Epithelial cell of umbilical artery (primary cell): ENCODE results near the gene L1CAM. TPM values are rescaled to one million over a fixed set of nuclear protein-coding genes. Genes with fewer than 3 reads are reported as not detected.

ENCODE experiments used
- total RNA-seq: library from RNA; depleted of rRNA; stranded (reverse); fragments of >200 nt; gene quantifications from 2 replicates; pipeline ENCODE4 v1.2.3, GENCODE V29; 2014

Gene L1CAM, protein sequence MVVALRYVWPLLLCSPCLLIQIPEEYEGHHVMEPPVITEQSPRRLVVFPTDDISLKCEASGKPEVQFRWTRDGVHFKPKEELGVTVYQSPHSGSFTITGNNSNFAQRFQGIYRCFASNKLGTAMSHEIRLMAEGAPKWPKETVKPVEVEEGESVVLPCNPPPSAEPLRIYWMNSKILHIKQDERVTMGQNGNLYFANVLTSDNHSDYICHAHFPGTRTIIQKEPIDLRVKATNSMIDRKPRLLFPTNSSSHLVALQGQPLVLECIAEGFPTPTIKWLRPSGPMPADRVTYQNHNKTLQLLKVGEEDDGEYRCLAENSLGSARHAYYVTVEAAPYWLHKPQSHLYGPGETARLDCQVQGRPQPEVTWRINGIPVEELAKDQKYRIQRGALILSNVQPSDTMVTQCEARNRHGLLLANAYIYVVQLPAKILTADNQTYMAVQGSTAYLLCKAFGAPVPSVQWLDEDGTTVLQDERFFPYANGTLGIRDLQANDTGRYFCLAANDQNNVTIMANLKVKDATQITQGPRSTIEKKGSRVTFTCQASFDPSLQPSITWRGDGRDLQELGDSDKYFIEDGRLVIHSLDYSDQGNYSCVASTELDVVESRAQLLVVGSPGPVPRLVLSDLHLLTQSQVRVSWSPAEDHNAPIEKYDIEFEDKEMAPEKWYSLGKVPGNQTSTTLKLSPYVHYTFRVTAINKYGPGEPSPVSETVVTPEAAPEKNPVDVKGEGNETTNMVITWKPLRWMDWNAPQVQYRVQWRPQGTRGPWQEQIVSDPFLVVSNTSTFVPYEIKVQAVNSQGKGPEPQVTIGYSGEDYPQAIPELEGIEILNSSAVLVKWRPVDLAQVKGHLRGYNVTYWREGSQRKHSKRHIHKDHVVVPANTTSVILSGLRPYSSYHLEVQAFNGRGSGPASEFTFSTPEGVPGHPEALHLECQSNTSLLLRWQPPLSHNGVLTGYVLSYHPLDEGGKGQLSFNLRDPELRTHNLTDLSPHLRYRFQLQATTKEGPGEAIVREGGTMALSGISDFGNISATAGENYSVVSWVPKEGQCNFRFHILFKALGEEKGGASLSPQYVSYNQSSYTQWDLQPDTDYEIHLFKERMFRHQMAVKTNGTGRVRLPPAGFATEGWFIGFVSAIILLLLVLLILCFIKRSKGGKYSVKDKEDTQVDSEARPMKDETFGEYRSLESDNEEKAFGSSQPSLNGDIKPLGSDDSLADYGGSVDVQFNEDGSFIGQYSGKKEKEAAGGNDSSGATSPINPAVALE
- total RNA-seq = not detected in 2 replicates

DNA sequence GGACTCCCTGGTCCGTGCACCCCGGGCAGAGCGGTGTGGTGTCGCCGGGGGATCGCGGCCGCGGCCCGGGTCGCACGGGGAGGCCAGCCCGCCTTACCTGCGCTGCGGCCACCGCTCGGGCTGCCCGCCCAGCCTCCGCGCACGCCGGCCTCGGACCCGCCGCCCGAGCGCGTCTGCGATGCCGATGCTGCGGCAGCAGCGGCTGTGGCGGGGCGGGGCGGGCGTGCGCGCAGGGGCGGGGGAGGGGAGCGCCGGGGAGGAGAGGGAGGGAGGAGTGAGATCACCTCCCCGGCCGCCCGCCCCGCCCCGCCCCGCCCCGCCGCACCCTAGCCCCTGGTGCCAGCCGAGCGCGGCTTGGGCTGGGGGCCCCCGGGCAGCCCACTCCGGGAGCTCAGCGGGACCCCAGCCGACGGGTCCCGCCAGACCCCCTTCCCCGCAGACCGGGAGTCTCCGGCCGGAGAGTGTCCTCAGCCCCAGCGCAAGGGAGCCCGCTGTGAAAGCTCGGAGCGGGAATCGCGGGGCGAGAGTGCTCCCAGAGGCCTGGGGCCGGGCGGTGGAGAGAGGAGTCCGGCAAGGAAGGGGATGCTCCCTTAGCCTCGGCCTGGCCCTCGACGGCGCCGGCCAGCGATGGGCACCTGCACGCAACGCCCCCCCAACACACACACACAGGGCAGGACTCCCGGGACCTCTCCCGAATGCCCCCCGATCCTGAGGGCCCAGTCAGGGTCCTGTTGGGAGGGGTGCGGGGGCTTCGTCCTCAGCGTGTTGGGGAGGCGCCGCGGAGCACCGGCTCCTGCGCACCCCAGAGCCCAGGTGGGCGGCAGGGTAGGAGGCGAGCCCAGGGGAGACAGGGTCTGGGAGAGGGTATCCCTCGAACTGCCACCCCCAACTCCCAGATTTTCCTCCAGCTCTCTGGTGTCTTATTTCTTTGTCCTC, at the start of gene L1CAM:
Gene L1CAM, minus strand, starts transcription at position 206 of the 936 bp plus-strand sequence. CDS start 10,337 bp downstream, outside the sequence.

GRCh38 chrX:153934762-153935325, 48.9 kb upstream of the L1CAM start, which contains the start of gene NAA10:
NAA10 (minus strand) TSS chrX:153935037; CDS start chrX:153934904, 133 bp downstream.

DNA sequence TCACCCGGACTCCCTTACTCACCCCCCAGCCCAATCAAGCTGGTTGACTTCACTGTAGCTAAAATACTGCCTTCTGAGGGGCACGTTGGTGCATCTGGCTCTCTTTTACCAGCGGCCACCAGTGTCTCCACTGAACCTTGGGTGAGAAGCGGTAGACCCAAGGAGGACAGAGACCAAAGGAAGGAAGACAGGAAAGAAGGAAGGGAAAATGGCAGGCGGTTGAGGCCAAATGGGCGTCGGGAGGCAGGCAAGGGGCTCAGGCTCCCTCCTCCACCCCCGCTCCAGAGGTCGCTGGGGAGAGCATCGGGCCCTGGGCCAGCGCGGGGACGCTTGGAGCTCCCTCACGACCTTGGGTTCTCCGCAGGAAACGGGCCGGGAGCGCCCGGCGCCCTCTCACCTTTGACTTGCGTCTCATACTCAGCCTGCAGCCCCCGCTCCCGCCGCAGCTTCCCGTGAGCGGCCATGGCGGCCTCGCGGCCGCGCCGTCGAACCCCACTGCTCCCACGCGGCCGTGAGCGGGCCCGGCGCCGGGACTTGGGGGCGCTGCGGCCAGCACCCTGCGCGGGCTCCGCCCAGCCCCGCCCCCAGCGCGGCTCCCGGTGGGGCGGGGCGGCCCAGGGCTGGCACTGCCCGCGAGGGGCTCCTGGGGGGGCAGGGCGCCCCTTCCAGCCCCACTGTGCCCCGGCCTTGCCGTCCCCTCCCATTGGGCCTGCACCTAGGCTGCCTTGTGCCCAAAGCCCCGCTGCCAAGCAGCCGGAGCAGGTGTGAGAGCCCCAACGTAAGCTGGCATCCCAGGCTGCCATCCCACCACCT, 40.0 kb upstream of the L1CAM start, which contains the start of gene ARHGAP4:
Gene ARHGAP4, minus strand, starts transcription at position 526 of the 813 bp plus-strand sequence. Its CDS starts 62 bp downstream, at position 464.

GRCh38 chrX:153903991-153904957, 18.3 kb upstream of the L1CAM start, which contains the start of gene AVPR2:
AVPR2 (plus strand) TSS chrX:153904673; CDS start chrX:153905146, 473 bp downstream.

DNA sequence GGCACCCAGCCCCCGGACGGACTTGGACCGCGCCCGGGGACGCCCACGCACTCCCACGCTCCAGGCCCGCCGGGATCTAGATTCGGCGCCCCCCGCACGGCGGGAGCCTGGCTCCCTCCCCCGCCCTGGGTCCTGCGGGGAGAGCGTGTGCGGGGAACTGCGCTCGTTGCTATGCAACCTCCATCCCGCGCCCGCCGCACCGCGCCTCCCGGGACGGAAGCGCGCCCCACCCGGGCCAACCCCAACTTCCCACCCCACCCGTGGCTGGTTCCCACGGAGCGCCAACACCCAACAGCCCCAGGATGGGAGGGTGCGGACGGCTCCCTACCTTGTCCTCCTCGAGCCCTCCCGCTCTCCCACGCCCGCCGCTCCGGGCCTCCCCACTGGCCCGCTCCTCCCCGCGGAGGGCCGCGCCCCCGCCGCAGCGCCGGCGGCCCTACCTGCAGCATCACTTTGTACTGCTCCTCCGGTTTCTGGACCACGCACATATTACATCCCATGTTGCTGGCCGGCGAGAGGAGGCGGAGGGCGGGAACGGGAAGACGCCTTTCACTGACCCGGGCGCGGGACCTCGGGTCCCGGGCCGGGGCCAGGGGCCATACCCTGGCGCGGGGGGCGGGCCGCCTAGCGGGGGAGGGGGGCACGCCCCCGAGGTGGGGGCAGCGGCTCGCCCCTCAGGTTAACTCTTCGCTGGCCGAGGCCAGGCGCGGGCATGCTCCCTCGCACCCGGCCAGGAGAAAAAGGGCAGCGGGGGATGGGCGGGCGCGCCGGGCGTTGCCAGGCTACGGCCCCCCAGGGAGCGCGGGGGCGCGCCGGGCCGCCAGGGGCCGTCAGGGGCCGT, 56.0 kb downstream of the L1CAM start, which contains the start of gene PDZD4:
Gene PDZD4, minus strand, starts transcription at position 746 of the 841 bp plus-strand sequence. Its CDS starts 246 bp downstream, at position 500.

Other genes starting within 250 kb of the L1CAM start
- 0.15 and 0.32 TPM in 2 replicates for gene DUSP9, start 239.0 kb downstream of the L1CAM start, total RNA-seq
- gene PNCK, start 212.4 kb downstream of the L1CAM start, total RNA-seq = not detected in 2 replicates
- gene SLC6A8, start 198.2 kb downstream of the L1CAM start, total RNA-seq = 3.0 and 6.2 TPM in 2 replicates
- 331 and 335 TPM in 2 replicates for gene BCAP31, start 161.8 kb downstream of the L1CAM start, total RNA-seq
- 10.7 and 10.9 TPM in 2 replicates for gene ABCD1, start 161.3 kb downstream of the L1CAM start, total RNA-seq
- 0.91 and 1.3 TPM in 2 replicates for gene PLXNB3, start 121.9 kb downstream of the L1CAM start, total RNA-seq
- 0.32 TPM in 1 of 2 replicates, not detected in the other for gene SRPK3, start 105.1 kb downstream of the L1CAM start, total RNA-seq
- 41.9 and 43.8 TPM in 2 replicates for gene IDH3G, start 91.8 kb downstream of the L1CAM start, total RNA-seq
- gene SSR4, start 91.5 kb downstream of the L1CAM start, total RNA-seq = 81.6 and 172 TPM in 2 replicates
- 0.32 TPM in 1 of 2 replicates, not detected in the other for gene PDZD4, start 55.6 kb downstream of the L1CAM start, total RNA-seq
- gene AVPR2, start 18.5 kb upstream of the L1CAM start, total RNA-seq = 0.46 TPM in 1 of 2 replicates, not detected in the other
- gene ARHGAP4, start 40.1 kb upstream of the L1CAM start, total RNA-seq = 72.1 and 92.9 TPM in 2 replicates
- 89.0 and 130 TPM in 2 replicates for gene NAA10, start 48.9 kb upstream of the L1CAM start, total RNA-seq
- gene RENBP, start 58.5 kb upstream of the L1CAM start, total RNA-seq = 1.9 and 7.9 TPM in 2 replicates
- 12.2 and 14.9 TPM in 2 replicates for gene HCFC1, start 85.6 kb upstream of the L1CAM start, total RNA-seq
- 5.0 and 5.2 TPM in 2 replicates for gene TMEM187, start 86.6 kb upstream of the L1CAM start, total RNA-seq
- gene IRAK1, start 133.7 kb upstream of the L1CAM start, total RNA-seq = 43.9 and 61.7 TPM in 2 replicates
- gene MECP2, start 211.5 kb upstream of the L1CAM start, total RNA-seq = 19.8 and 21.0 TPM in 2 replicates